ENCODE data around the gene CYB561. TPM values are rescaled to one million over a fixed set of nuclear protein-coding genes. Genes with fewer than 3 reads are reported as not detected.

Gene CYB561
- total RNA-seq, 1 experiment from 2014 or later = 67.6 TPM

DNA sequence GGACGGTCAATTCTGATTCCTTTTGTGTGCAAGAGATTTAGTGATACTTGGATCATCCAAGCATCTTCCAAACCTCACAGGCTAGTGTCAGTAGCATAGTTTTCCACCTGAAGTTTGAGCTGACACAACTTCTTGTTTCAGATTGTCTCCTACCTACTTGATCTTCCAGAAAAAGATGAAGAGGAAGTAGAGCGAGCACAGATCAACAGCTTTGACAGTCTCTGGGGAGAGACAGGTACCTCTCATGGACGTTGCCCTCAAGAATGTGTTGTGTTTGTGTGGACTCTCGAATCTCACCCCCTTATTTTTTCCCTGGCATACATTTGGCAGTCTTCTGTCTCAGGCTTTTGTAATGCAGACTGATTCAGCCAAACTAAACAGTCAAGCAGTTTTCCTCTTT is 47.4 kb downstream of the CYB561 start:
- Histone ChIP-seq H3K27me3 (ENCODE audit: insufficient read depth, low read length) (no peaks in the 10 kb centered on the region), H4K20me1 (ENCODE audit: insufficient read depth) (no peaks in the 10 kb centered on the region), H3K4me2 (ENCODE audit: low read length) (no peak overlapping the region), H3K9ac (ENCODE audit: low read length) (no peak overlapping the region), H3K4me1 (ENCODE audit: control insufficient read depth in 1 of 2, insufficient read depth in 2 of 2, low read length in 2 of 2) (no peaks in the 10 kb centered on the region), H2AFZ (ENCODE audit: low read depth, low read length, poor library complexity, severe bottlenecking) (no peak overlapping the region), H3K9me2 (ENCODE audit: insufficient read depth) (no peaks in the 10 kb centered on the region), H3K9me3 (ENCODE audit: control insufficient read depth in 1 of 2, insufficient read depth in 1 of 2, low read depth in 1 of 2, low read length in 2 of 2) (no peaks in the 10 kb centered on the region), H3K79me2 (ENCODE audit: insufficient read depth, low read length) (no peaks in the 10 kb centered on the region), H3K4me3 (replicated peaks in 1 of 2; ENCODE audit: low read depth in 1 of 2, low read length in 2 of 2) (no peak overlapping the region), H3K36me3 (ENCODE audit: control insufficient read depth in 1 of 2, insufficient read depth in 2 of 2, low read length in 2 of 2) (no peaks in the 10 kb centered on the region; a peak in 1 of 4 replicates), H3K27ac (ENCODE audit: low read depth, low read length) (no peak overlapping the region)
- DNase-seq (ENCODE audit: low read depth, low spot score) (no peak), ATAC-seq (no peak)
- BruUV-seq (replicated peaks) = no TSS peak
- ChIA-PET POLR2A (no interaction called here), CTCF (interaction anchor here (1.0 kb wide), 1 partner anchor 8 kb away, joined by 3 read pairs; no protein-coding TSS in a partner anchor), RAD21 (ENCODE audit: low non-redundant PET in 1 of 2, low total read pairs in 2 of 2, uncharacterized antibody in 2 of 2, unreplicated experiment in 2 of 2) (no interaction called here)
- TF ChIP-seq ZNF274 (IDR thresholded peaks at IDR 0.05; ENCODE audit: low read depth, low read length) = no peak
- no peak for TF ChIP-seq SRF (IDR thresholded peaks at IDR 0.05; ENCODE audit: low read depth)
- intact Hi-C loops (cut with micrococcal nuclease) = no loop called here

DNA sequence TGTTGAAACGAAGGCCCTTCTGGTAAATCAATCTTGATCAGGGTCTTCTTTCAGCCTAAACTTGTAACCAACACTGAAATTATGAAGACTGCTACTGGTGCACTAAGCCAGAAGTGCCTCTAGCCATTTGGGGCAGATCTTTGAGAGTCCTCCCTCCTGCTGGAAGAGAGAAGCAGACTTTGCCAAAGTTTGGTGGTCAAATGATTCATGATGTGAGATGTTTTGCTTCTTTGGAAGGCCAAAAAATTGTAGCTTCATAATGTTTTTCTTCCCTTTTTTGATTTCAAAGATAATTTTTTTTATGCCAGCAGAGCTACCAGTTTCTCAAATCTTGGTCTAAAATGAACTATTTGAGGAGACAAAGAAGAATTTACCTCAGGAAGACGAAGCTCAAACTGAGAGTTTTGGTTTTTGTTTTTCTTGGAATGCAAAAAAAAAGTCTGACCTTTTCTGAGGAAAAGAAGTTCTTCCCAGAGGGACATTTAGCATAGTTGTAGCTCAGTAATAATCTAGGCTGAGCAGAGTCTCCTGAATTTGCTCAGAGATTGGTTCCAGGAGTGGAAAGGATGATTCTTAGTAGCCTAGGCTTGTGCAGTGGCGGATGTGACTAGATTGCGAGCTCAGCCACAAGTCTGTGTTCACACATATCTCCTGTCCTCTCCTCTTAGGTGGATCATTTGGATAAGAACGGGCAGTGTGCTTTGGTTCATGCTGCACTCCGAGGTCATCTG is 50.9 kb downstream of the CYB561 start:
- no peak overlapping the region for H3K9ac ChIP-seq (ENCODE audit: low read length)
- POLR2A ChIA-PET = no interaction called here
- H3K27ac ChIP-seq (ENCODE audit: low read depth, low read length) = no peak overlapping the region
- H3K27me3 ChIP-seq (ENCODE audit: insufficient read depth, low read length) = no peaks in the 10 kb centered on the region
- no peak overlapping the region for H3K4me2 ChIP-seq (ENCODE audit: low read length)
- RAD21 ChIA-PET (ENCODE audit: low non-redundant PET in 1 of 2, low total read pairs in 2 of 2, uncharacterized antibody in 2 of 2, unreplicated experiment in 2 of 2) = no interaction called here
- H4K20me1 ChIP-seq (ENCODE audit: insufficient read depth) = no peaks in the 10 kb centered on the region
- BruUV-seq (replicated peaks) = no TSS peak
- DNase-seq (ENCODE audit: low read depth, low spot score) (no peak), ATAC-seq (no peak)
- H3K36me3 ChIP-seq (ENCODE audit: control insufficient read depth in 1 of 2, insufficient read depth in 2 of 2, low read length in 2 of 2) = no peaks in the 10 kb centered on the region
- intact Hi-C loops (cut with micrococcal nuclease) = no loop called here
- no peaks in the 10 kb centered on the region for H3K79me2 ChIP-seq (ENCODE audit: insufficient read depth, low read length)
- no peaks in the 10 kb centered on the region for H3K9me3 ChIP-seq (ENCODE audit: control insufficient read depth in 1 of 2, insufficient read depth in 1 of 2, low read depth in 1 of 2, low read length in 2 of 2)
- no peaks in the 10 kb centered on the region for H3K4me1 ChIP-seq (ENCODE audit: control insufficient read depth in 1 of 2, insufficient read depth in 2 of 2, low read length in 2 of 2)
- no peak overlapping the region for H2AFZ ChIP-seq (ENCODE audit: low read depth, low read length, poor library complexity, severe bottlenecking)
- H3K4me3 ChIP-seq (replicated peaks in 1 of 2; ENCODE audit: low read depth in 1 of 2, low read length in 2 of 2) = no peak overlapping the region
- CTCF ChIA-PET = interaction anchor here (2.1 kb wide), 1 partner anchor 11 kb away, joined by 9 read pairs; no protein-coding TSS in a partner anchor
- H3K9me2 ChIP-seq (ENCODE audit: insufficient read depth) = no peaks in the 10 kb centered on the region
- TF ChIP-seq, protein P1, sequence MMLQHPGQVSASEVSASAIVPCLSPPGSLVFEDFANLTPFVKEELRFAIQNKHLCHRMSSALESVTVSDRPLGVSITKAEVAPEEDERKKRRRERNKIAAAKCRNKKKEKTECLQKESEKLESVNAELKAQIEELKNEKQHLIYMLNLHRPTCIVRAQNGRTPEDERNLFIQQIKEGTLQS (IDR thresholded peaks at IDR 0.05) = no peak
- TF ChIP-seq EZH2 (IDR thresholded peaks at IDR 0.05) (no peak), POLR2A (IDR thresholded peaks at IDR 0.05; ENCODE audit: borderline replicate concordance, extremely low read depth, insufficient read depth, insufficient read length) (no peak), TCF7L2 (IDR thresholded peaks at IDR 0.05; ENCODE audit: borderline replicate concordance, extremely low read depth, insufficient read depth, insufficient read length) (no peak), ELF1 (IDR thresholded peaks at IDR 0.05; ENCODE audit: borderline replicate concordance, low read depth) (no peak), YY1 (IDR thresholded peaks at IDR 0.05; ENCODE audit: extremely low read depth, insufficient replicate concordance, low read depth, low read length) (no peak), EZH2phosphoT487 (IDR thresholded peaks at IDR 0.05; ENCODE audit: borderline replicate concordance) (no peak), SP1 (IDR thresholded peaks at IDR 0.05; ENCODE audit: low read depth) (no peak), FOSL1 (IDR thresholded peaks at IDR 0.05; ENCODE audit: low read depth) (no peak), ZNF274 (IDR thresholded peaks at IDR 0.05; ENCODE audit: low read depth, low read length) (no peak)
- TF ChIP-seq, protein P2, sequence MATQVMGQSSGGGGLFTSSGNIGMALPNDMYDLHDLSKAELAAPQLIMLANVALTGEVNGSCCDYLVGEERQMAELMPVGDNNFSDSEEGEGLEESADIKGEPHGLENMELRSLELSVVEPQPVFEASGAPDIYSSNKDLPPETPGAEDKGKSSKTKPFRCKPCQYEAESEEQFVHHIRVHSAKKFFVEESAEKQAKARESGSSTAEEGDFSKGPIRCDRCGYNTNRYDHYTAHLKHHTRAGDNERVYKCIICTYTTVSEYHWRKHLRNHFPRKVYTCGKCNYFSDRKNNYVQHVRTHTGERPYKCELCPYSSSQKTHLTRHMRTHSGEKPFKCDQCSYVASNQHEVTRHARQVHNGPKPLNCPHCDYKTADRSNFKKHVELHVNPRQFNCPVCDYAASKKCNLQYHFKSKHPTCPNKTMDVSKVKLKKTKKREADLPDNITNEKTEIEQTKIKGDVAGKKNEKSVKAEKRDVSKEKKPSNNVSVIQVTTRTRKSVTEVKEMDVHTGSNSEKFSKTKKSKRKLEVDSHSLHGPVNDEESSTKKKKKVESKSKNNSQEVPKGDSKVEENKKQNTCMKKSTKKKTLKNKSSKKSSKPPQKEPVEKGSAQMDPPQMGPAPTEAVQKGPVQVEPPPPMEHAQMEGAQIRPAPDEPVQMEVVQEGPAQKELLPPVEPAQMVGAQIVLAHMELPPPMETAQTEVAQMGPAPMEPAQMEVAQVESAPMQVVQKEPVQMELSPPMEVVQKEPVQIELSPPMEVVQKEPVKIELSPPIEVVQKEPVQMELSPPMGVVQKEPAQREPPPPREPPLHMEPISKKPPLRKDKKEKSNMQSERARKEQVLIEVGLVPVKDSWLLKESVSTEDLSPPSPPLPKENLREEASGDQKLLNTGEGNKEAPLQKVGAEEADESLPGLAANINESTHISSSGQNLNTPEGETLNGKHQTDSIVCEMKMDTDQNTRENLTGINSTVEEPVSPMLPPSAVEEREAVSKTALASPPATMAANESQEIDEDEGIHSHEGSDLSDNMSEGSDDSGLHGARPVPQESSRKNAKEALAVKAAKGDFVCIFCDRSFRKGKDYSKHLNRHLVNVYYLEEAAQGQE (IDR thresholded peaks at IDR 0.05; ENCODE audit: low read depth) = no peak
- TF ChIP-seq, protein P3, sequence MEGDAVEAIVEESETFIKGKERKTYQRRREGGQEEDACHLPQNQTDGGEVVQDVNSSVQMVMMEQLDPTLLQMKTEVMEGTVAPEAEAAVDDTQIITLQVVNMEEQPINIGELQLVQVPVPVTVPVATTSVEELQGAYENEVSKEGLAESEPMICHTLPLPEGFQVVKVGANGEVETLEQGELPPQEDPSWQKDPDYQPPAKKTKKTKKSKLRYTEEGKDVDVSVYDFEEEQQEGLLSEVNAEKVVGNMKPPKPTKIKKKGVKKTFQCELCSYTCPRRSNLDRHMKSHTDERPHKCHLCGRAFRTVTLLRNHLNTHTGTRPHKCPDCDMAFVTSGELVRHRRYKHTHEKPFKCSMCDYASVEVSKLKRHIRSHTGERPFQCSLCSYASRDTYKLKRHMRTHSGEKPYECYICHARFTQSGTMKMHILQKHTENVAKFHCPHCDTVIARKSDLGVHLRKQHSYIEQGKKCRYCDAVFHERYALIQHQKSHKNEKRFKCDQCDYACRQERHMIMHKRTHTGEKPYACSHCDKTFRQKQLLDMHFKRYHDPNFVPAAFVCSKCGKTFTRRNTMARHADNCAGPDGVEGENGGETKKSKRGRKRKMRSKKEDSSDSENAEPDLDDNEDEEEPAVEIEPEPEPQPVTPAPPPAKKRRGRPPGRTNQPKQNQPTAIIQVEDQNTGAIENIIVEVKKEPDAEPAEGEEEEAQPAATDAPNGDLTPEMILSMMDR (IDR thresholded peaks at IDR 0.05 in 2 of 3, conservative IDR thresholded peaks at IDR 0.05 in 1 of 3; ENCODE audit: borderline replicate concordance in 1 of 3, insufficient read depth in 1 of 3, low read depth in 2 of 3, low read length in 2 of 3) = no peak
- TF ChIP-seq, protein P4, sequence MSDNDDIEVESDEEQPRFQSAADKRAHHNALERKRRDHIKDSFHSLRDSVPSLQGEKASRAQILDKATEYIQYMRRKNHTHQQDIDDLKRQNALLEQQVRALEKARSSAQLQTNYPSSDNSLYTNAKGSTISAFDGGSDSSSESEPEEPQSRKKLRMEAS (IDR thresholded peaks at IDR 0.05) = no peak

Measured in HCT116 (cell line).